Activated CD8-positive, alpha-beta T cell treated with anti-CD3 and anti-CD28 coated beads, Interleukin-2, amount 10 ng/mL, durations not matched to agents 7 days and 5 days (primary cell): ENCODE results near the gene AQP10. TPM values are rescaled to one million over a fixed set of nuclear protein-coding genes. Genes with fewer than 3 reads are reported as not detected.
"Not testable (repeated sequence)": the region's sequence is repeated elsewhere in the genome, so short reads cannot be mapped to it uniquely, and the experiment has no call there.

Source experiments
- ATAC-seq: fragments of 150-1000 bp; cut with Tn5 transposase; one replicate; pipeline ENCODE4 v1.10.0; 2021; ENCODE audit warnings: moderate library complexity
- CTCF ChIA-PET: fragments of 350-600 bp; sonication (Branson Sonifier 250); formaldehyde crosslinking; loops from one replicate; lab custom pipeline; 2021; ENCODE audit warnings: antibody characterized with exemption; lab: Charles Lee
- POLR2A ChIA-PET: fragments of 350-600 bp; sonication (Branson Sonifier 250); formaldehyde crosslinking; loops from one replicate; lab custom pipeline; 2021; ENCODE audit warnings: antibody characterized with exemption; lab: Charles Lee
- DNase-seq: peaks from one replicate; pipeline ENCODE4 v3.0.0-alpha.2; 2020
- H3K27ac Mint-ChIP-seq: one replicate; pipeline ENCODE4 v1.8.0; 2021; ENCODE audit warnings: mild to moderate bottlenecking, mixed read lengths
- H3K27me3 Mint-ChIP-seq: one replicate; pipeline ENCODE4 v1.8.0; 2021; ENCODE audit warnings: low read depth, mixed read lengths
- H3K36me3 Mint-ChIP-seq: one replicate; pipeline ENCODE4 v1.8.0; 2021; ENCODE audit warnings: low read depth, mixed read lengths
- H3K4me1 Mint-ChIP-seq: one replicate; pipeline ENCODE4 v1.8.0; 2021; ENCODE audit warnings: low read depth, mixed read lengths
- H3K4me3 Mint-ChIP-seq: one replicate; pipeline ENCODE4 v1.8.0; 2021; ENCODE audit warnings: mild to moderate bottlenecking, mixed read lengths
- H3K9me3 Mint-ChIP-seq: one replicate; pipeline ENCODE4 v1.8.0; 2022; ENCODE audit warnings: mixed read lengths; ENCODE audit not compliant: insufficient read depth
- total RNA-seq, 2 experiments: library from RNA; stranded (reverse); gene quantifications; one replicate each; pipeline ENCODE4 v1.2.3, GENCODE V29; 2021

AQP10 gene
- total RNA-seq, 2 experiments from 2014 or later, result not detected

DNA sequence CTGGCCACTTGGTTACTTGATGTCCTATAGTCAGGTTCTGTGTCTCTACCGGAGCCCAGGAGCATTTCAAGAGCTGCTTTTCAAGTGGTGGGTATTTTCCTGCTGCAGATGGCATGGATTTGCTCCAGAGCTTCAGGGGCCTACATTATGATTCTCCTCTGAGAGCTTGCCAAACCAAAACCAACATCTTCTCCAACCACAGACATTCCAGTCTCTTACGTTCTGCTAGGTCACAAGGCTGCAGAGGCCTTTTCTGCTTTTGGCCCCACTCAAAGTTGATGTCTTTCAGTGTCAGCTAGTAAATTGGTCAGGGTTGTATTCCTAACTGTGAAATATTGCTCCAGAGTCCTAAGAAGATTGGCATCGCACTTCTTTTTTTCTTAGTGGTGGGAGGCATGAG, 14.7 kb upstream of the AQP10 start:
- Mint-ChIP-seq H3K4me1 (no peaks in the 10 kb centered on the region), H3K9me3 (no peaks in the 10 kb centered on the region), H3K36me3 (no peaks in the 10 kb centered on the region), H3K27me3 (no peaks in the 10 kb centered on the region), H3K4me3 (no peak overlapping the region), H3K27ac (no peak overlapping the region)
- DNase-seq (no peak), ATAC-seq (no peak)
- CTCF ChIA-PET, result interaction anchor here (0.7 to 3.2 kb wide), 3 partner anchors 15 to 29 kb away, joined by 3 to 10 read pairs (median 4); partner anchors contain the start of gene AQP10
- POLR2A ChIA-PET, result no interaction called here

DNA sequence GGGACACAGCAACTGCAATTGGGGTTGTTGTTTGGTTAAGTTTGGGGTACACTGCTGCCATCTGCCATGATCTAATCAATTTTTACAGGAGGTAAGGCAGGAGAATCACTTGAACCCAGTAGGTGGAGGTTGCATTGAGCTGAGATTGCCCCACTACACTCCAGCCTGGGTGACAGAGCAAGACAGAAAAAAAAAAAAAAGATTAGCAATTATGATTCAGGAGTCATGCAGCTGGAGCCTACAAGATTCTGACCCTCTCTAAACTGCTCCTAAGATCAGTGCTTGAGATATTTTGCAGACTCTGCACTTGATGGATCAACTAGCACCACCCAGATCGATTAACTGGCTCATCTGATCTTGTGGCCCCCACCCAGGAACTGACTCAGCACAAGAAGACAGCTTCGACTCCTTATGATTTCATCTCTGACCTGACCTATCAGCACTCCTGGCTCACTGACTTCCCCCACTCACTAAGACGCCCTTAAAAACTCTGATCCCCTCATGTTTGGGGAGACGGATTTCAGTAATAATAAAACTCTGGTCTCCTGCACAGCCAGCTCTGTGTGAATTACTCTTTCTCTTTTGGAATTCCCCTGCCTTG, 13.1 kb upstream of the AQP10 start:
- DNase-seq, H3K27ac Mint-ChIP-seq, H3K27me3 Mint-ChIP-seq, H3K36me3 Mint-ChIP-seq, H3K4me1 Mint-ChIP-seq, ATAC-seq, H3K9me3 Mint-ChIP-seq, POLR2A ChIA-PET, H3K4me3 Mint-ChIP-seq: not testable (repeated sequence)
- CTCF ChIA-PET, result interaction anchor here (1.1 to 3.2 kb wide), 3 partner anchors 19 to 239 kb away, joined by 3 to 10 read pairs (median 3); no protein-coding TSS in a partner anchor

DNA sequence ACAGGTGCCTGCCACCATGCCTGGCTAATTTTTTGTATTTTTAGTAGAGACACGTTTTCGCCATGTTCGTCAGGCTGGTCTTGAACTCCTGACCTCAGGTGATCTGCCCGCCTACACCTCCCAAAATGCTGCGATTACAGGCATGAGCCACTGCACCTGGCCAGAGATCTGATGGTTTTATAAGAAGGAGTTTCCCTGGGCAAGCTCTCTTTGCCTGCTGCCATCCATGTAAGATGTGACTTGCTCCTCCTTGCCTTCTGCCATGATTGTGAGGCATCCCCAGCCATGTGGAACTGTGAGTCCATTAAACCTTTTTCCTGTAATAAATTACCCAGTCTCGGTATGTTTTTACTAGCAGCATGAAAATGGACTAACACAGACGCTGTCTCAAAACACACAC, 11.8 kb upstream of the AQP10 start:
- H3K27ac Mint-ChIP-seq, ATAC-seq, H3K36me3 Mint-ChIP-seq, H3K27me3 Mint-ChIP-seq, H3K4me1 Mint-ChIP-seq, H3K4me3 Mint-ChIP-seq, DNase-seq, POLR2A ChIA-PET, H3K9me3 Mint-ChIP-seq: not testable (repeated sequence)
- CTCF ChIA-PET, result interaction anchor here (0.6 kb wide), 1 partner anchor 667 kb away, joined by 3 read pairs; no protein-coding TSS in a partner anchor

DNA sequence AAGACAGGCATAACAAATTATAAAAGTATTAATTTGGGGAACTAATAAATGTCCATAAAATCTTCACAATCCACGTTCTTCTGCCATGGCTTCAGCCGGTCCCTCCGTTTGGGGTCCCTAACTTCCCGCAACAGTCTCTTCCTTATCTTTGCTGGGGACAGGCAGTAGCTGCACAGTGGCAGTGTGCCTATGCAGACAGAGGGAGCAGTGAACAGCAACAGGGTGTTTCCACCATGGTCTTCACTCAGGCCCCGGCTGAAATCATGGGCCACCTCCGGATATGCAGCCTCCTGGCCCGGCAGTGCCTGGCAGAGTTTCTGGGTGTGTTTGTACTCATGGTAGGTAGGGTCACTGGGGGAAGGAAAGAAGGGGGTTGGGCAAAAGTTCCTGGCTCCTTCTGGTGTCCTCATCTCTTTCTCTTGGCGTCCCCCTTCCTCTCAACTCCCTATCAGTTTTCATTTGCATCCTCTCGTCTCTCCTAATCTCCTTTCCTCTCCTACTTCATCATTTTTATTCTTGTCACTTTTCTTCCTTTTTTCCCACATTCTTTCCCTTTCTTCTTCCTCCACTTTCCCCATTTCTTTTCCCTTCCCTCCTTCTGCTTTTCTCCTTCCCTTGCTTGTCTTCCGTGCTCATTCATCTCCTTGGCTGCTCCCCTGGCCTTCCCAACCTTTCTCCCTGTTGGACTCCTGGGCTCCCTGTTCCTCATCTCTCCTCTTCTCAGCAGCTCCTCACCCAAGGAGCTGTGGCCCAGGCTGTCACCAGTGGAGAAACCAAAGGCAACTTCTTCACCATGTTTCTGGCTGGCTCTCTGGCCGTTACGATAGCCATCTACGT, 8.4 kb upstream of the AQP10 start:
- ATAC-seq, result not testable (repeated sequence)

DNA sequence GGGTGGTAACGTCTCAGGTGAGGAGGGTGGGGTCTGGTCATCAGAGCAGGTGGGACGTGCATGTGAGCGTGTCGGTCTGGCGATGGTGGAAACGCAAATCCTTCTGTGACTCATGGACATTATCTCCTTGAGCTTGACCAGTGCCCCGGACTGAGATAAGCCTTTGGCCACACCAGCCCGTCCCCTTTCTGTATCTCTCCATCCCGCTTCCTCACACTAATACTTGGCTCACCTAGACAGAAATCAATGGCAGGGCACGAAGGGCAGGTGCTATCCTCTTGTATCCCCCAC, 7.9 kb upstream of the AQP10 start:
- no peaks in the 10 kb centered on the region for H3K36me3 Mint-ChIP-seq
- ATAC-seq (no peak), DNase-seq (no peak)
- CTCF ChIA-PET, result interaction anchor here (0.6 kb wide), 1 partner anchor 31 kb away, joined by 3 read pairs; no protein-coding TSS in a partner anchor
- POLR2A ChIA-PET, result no interaction called here
- no peak overlapping the region for H3K4me3 Mint-ChIP-seq
- H3K27me3 Mint-ChIP-seq, result peaks cover 8% of the 10 kb centered on the region
- H3K27ac Mint-ChIP-seq, result no peak overlapping the region
- H3K9me3 Mint-ChIP-seq, result peaks cover 10% of the 10 kb centered on the region
- H3K4me1 Mint-ChIP-seq, result no peaks in the 10 kb centered on the region

More for the DNA sequence above, 8.4 kb upstream of the AQP10 start:
- POLR2A ChIA-PET, H3K4me3 Mint-ChIP-seq, H3K36me3 Mint-ChIP-seq, H3K4me1 Mint-ChIP-seq, DNase-seq, H3K27ac Mint-ChIP-seq, H3K27me3 Mint-ChIP-seq, H3K9me3 Mint-ChIP-seq: not testable (repeated sequence)
- CTCF ChIA-PET, result interaction anchor here (1.0 kb wide), 2 partner anchors 12 to 23 kb away, joined by 3 to 4 read pairs; no protein-coding TSS in a partner anchor

DNA sequence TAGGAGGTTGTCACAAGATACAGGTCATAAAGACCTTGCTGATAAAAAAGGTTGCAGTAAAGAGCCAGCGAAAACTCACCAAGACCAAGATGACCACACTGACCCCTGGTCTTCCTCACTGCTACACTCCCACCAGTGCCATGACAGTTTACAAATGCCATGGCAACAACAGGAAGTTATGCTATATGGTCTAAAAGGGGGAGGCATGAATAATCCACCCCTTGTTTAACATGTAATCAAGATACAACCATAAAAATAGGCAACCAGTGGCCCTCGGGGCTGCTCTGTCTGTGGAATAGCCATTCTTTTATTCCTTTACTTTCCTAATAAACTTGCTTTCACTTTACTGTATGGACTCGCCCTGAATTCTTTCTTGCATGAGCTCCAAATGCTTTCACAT, 6.7 kb upstream of the AQP10 start:
- H3K27ac Mint-ChIP-seq, H3K4me3 Mint-ChIP-seq, H3K27me3 Mint-ChIP-seq, POLR2A ChIA-PET, H3K36me3 Mint-ChIP-seq, H3K4me1 Mint-ChIP-seq, DNase-seq, ATAC-seq: not testable (repeated sequence)
- peaks cover 14% of the 10 kb centered on the region for H3K9me3 Mint-ChIP-seq
- CTCF ChIA-PET, result interaction anchor here (1.5 to 1.8 kb wide), 2 partner anchors 10 to 21 kb away, joined by 4 to 5 read pairs; no protein-coding TSS in a partner anchor

DNA sequence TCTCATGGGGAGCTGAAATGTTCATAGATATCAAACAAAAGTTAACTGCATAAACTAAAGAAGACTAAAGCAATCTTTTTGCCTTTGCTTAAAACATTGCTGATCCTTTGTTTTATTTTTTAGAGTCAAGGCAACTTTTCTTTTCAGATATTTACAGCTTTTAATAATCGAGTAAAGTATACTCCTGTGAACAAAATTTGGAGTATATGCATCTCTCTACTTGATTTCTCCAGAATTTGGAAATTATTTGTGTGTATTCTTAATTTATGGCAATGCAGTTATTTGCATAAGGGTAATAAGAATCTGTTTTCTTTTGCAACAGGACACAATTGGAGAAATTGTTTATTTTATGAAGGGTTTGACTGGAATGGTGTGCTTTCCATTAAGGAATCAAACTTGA, 4.2 kb upstream of the AQP10 start:
- Mint-ChIP-seq H3K4me3 (no peak overlapping the region), H3K9me3 (peaks cover 14% of the 10 kb centered on the region), H3K36me3 (no peaks in the 10 kb centered on the region), H3K4me1 (no peaks in the 10 kb centered on the region), H3K27ac (no peak overlapping the region), H3K27me3 (peaks cover 15% of the 10 kb centered on the region)
- POLR2A ChIA-PET, result no interaction called here
- DNase-seq (no peak), ATAC-seq (no peak)
- CTCF ChIA-PET, result interaction anchor here (1.1 to 1.3 kb wide), 2 partner anchors 8 to 40 kb away, joined by 3 to 5 read pairs; no protein-coding TSS in a partner anchor

DNA sequence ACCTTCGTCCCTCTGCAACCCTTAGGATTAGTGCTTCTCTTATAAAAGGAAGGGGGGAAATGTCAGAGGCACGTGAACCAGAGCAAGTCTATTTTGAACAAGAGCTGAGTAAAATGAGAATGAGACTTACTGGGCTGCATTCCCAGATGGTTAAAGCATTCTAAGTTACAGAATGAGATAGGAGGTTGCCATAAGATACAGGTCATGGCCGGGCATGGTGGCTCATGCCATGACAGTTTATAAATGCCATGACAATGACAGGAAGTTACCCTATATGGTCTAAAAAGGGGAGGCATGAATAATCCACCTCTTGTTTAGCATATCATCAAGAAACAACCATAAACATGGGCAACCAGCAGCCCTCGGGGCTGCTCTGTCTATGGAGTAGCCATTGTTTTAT, 2.5 kb upstream of the AQP10 start:
- CTCF ChIA-PET, result interaction anchor here (1.2 kb wide), 1 partner anchor 16 kb away, joined by 3 read pairs; no protein-coding TSS in a partner anchor
- POLR2A ChIA-PET, result interaction anchor here (0.7 kb wide), 1 partner anchor 91 kb away, joined by 3 read pairs; no protein-coding TSS in a partner anchor

DNA sequence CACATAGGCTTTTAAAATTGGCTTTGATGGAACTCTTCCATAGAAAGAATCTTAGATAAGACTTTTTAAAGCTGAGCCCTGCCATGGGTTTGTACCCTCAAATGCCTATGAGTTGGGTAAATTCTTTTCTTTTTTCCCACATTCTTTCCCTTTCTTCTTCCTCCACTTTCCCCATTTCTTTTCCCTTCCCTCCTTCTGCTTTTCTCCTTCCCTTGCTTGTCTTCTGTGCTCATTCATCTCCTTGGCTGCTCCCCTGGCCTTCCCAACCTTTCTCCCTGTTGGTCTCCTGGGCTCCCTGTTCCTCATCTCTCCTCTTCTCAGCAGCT, 679 bp downstream of the AQP10 start:
- peaks cover 14% of the 10 kb centered on the region for H3K9me3 Mint-ChIP-seq
- H3K36me3 Mint-ChIP-seq, ATAC-seq, POLR2A ChIA-PET, H3K4me3 Mint-ChIP-seq, H3K27ac Mint-ChIP-seq, DNase-seq: not testable (repeated sequence)
- peaks cover 15% of the 10 kb centered on the region for H3K4me1 Mint-ChIP-seq
- peaks cover 27% of the 10 kb centered on the region for H3K27me3 Mint-ChIP-seq
- CTCF ChIA-PET, result interaction anchor here (0.8 to 8.7 kb wide), 4 partner anchors 10 to 159 kb away, joined by 3 to 195 read pairs (median 6); no protein-coding TSS in a partner anchor

More for the DNA sequence above, 2.5 kb upstream of the AQP10 start:
- no peak overlapping the region for H3K27ac Mint-ChIP-seq
- H3K27me3 Mint-ChIP-seq, result peaks cover 22% of the 10 kb centered on the region
- no peak overlapping the region for H3K4me3 Mint-ChIP-seq
- H3K9me3 Mint-ChIP-seq, result peaks cover 14% of the 10 kb centered on the region
- DNase-seq, result no peak
- no peaks in the 10 kb centered on the region for H3K36me3 Mint-ChIP-seq
- H3K4me1 Mint-ChIP-seq, result no peaks in the 10 kb centered on the region
- ATAC-seq, result no peak

DNA sequence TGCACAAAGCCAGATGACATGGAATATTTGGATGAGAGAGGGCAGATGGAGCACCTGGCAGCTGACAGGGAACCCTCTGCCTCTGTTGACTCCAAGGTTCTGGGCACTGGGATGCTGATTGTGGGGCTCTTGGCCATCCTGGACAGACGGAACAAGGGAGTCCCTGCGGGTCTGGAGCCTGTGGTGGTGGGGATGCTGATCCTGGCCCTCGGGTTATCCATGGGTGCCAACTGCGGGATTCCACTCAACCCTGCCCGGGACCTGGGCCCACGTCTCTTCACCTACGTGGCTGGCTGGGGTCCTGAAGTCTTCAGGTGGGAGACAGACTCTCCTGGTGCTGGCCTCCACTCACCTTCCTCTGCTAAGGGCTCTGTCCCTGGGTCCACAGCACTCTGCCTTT, 2.6 kb downstream of the AQP10 start:
- Mint-ChIP-seq H3K27ac (no peak overlapping the region), H3K4me1 (peaks cover 33% of the 10 kb centered on the region), H3K36me3 (no peaks in the 10 kb centered on the region), H3K9me3 (no peaks in the 10 kb centered on the region), H3K4me3 (no peak overlapping the region), H3K27me3 (peaks cover 23% of the 10 kb centered on the region)
- ATAC-seq (no peak), DNase-seq (no peak)
- CTCF ChIA-PET, result interaction anchor here (0.6 to 9.6 kb wide), 8 partner anchors 7 to 156 kb away, joined by 3 to 195 read pairs (median 6); no protein-coding TSS in a partner anchor
- POLR2A ChIA-PET, result no interaction called here

DNA sequence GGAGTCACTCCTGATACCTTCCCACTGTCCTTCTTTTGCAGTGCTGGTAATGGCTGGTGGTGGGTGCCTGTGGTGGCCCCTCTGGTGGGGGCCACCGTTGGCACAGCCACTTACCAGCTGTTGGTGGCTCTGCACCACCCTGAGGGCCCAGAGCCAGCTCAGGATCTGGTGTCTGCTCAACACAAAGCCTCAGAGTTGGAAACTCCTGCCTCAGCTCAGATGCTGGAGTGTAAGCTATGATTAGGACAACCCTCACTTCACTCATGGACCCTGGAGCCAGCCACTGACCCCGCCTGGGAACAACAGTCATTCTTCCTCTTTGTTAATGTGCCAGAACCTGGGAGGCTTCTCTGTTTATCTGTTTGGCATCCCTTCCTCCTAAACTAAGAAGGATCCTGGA, 3.3 kb downstream of the AQP10 start:
- Mint-ChIP-seq H3K27ac (peak overlapping the region; percentile 39), H3K9me3 (no peaks in the 10 kb centered on the region), H3K4me3 (peak overlapping the region; percentile 91), H3K27me3 (peaks cover 23% of the 10 kb centered on the region), H3K4me1 (peaks cover 38% of the 10 kb centered on the region), H3K36me3 (no peaks in the 10 kb centered on the region)
- CTCF ChIA-PET, result interaction anchor here (0.6 to 9.6 kb wide), 12 partner anchors 8 to 155 kb away, joined by 3 to 195 read pairs (median 6); no protein-coding TSS in a partner anchor
- ATAC-seq (no peak), DNase-seq (no peak)
- POLR2A ChIA-PET, result interaction anchor here (1.0 to 1.5 kb wide), 3 partner anchors 11 to 234 kb away, joined by 3 to 4 read pairs (median 3); partner anchors contain the start of gene UBE2Q1
